Peyer's patch (tissue), 4 donors: ENCODE results near the gene FAM43B. TPM values are rescaled to one million over a fixed set of nuclear protein-coding genes. Genes with fewer than 3 reads are reported as not detected.

Experiments
- DNase-seq, 3 donors: peaks; one replicate each; pipeline ENCODE4 v3.0.0-alpha.2; 2017 to 2019
- H3K27ac ChIP-seq, 4 donors: fragments of 200-600 bp; sonication (generic); one replicate each; pipeline ENCODE4 v1.5.1; 2016 to 2019
- H3K27me3 ChIP-seq, 2 donors: fragments of 200-600 bp; sonication (generic); one replicate each; pipeline ENCODE4 v1.5.1; 2019
- H3K36me3 ChIP-seq, 3 donors: fragments of 200-600 bp; sonication (generic); one replicate each; pipeline ENCODE4 v1.5.1; 2016 to 2019
- H3K4me1 ChIP-seq, 4 donors: fragments of 200-600 bp; sonication (generic); one replicate each; pipeline ENCODE4 v1.5.1; 2016 to 2019
- H3K4me3 ChIP-seq, 4 donors: fragments of 200-600 bp; sonication (generic); 1 replicate in 3 of 4; 2 replicates in 1 of 4; pipeline ENCODE4 v1.5.1; 2016 to 2019; ENCODE audit warnings: mild to moderate bottlenecking in 1 of 4
- H3K9me3 ChIP-seq, 4 donors: fragments of 200-600 bp; sonication (generic); one replicate each; pipeline ENCODE4 v1.5.1; 2016 to 2019; ENCODE audit warnings: mild to moderate bottlenecking in 1 of 4
- POLR2A ChIP-seq, 2 donors: fragments of 450-650 bp; IDR thresholded peaks; one replicate each; pipeline ENCODE4 v1.5.1; 2017; ENCODE audit warnings: antibody characterized with exemption in 2 of 2, mild to moderate bottlenecking in 2 of 2, moderate library complexity in 2 of 2
- total RNA-seq, 4 donors: library from RNA; depleted of rRNA; stranded (reverse); fragments of >200 nt; gene quantifications; one replicate each; pipeline ENCODE4 v1.1.0, GENCODE V29; 2016
- TF ChIP-seq, protein P1 (sequence below), 6 experiments: fragments of 450-650 bp in 4 of 6; fragments of 200-600 bp in 2 of 6; sonication (generic) in 1 of 6; IDR thresholded peaks; one replicate each; pipeline ENCODE4 v1.5.1; 2017 to 2019; ENCODE audit warnings: antibody characterized with exemption in 6 of 6, mild to moderate bottlenecking in 3 of 6, moderate library complexity in 1 of 6

The FAM43B gene
- total RNA-seq, 4 donors from 2014 or later: not detected

DNA sequence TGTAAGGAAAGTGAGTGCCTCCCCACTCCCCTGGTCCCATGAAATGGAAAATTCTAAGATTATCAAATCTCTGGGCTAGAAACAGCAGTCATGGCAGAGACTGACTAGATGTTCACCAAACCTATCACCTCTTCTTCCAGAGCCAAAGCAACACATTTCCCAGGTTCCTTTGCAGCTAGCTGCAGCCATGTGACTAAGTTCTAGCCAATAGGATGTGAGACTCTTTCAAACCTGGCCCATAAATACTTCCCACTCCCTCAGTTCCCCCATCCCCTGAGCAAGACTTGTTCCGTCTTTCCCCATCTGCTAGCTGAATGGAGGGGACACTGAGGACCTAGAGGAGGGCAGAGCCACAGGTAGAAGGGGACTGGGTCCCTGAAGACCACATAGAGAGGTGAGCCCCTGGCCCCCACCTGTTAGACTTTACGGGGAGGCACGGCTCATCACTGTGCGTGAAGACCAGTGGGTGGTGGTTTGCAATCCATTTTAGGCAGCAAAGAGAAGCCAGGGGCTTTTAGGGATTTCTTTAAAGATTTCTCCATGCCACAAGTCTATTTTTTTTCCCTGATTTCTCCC is 17.2 kb downstream of the FAM43B start:
- no peaks in the 10 kb centered on the region for H3K27me3 ChIP-seq
- H3K4me3 ChIP-seq: no peak overlapping the region
- no peak overlapping the region for H3K27ac ChIP-seq
- H3K4me1 ChIP-seq: no peaks in the 10 kb centered on the region
- TF ChIP-seq POLR2A (IDR thresholded peaks at IDR 0.05): no peak
- TF ChIP-seq, protein P1, sequence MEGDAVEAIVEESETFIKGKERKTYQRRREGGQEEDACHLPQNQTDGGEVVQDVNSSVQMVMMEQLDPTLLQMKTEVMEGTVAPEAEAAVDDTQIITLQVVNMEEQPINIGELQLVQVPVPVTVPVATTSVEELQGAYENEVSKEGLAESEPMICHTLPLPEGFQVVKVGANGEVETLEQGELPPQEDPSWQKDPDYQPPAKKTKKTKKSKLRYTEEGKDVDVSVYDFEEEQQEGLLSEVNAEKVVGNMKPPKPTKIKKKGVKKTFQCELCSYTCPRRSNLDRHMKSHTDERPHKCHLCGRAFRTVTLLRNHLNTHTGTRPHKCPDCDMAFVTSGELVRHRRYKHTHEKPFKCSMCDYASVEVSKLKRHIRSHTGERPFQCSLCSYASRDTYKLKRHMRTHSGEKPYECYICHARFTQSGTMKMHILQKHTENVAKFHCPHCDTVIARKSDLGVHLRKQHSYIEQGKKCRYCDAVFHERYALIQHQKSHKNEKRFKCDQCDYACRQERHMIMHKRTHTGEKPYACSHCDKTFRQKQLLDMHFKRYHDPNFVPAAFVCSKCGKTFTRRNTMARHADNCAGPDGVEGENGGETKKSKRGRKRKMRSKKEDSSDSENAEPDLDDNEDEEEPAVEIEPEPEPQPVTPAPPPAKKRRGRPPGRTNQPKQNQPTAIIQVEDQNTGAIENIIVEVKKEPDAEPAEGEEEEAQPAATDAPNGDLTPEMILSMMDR (IDR thresholded peaks at IDR 0.05): no peak
- H3K36me3 ChIP-seq: no peaks in the 10 kb centered on the region
- no peak for DNase-seq
- peaks cover 0 to 8% (median 0%) of the 10 kb centered on the region in 4 donors for H3K9me3 ChIP-seq

DNA sequence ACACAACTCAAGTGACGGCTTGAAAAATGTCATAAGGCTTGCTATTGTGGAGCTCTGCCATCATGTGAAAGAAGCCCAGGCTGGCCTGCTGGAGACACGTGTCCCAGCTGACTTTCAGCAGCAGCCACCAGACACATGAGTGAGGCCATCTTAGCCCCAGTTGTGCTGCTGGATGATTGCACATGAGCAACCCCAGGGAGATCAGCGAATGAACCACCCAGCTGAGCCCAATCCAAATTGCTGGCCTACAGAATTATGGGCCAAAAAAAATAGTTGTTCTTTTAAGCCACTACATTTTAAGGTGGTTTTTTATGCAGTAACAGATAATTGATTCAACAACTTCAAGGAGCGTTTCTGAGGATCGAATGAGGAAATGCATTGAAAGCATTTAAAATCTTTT is 19.1 kb downstream of the FAM43B start:
- TF ChIP-seq, protein P1 (IDR thresholded peaks at IDR 0.05): no peak
- H3K27ac ChIP-seq: no peak overlapping the region
- no peaks in the 10 kb centered on the region for H3K27me3 ChIP-seq
- no peak for DNase-seq
- no peaks in the 10 kb centered on the region for H3K4me1 ChIP-seq
- no peaks in the 10 kb centered on the region for H3K36me3 ChIP-seq
- H3K9me3 ChIP-seq: peaks cover 0 to 8% (median 0%) of the 10 kb centered on the region in 4 donors
- H3K4me3 ChIP-seq: no peak overlapping the region

DNA sequence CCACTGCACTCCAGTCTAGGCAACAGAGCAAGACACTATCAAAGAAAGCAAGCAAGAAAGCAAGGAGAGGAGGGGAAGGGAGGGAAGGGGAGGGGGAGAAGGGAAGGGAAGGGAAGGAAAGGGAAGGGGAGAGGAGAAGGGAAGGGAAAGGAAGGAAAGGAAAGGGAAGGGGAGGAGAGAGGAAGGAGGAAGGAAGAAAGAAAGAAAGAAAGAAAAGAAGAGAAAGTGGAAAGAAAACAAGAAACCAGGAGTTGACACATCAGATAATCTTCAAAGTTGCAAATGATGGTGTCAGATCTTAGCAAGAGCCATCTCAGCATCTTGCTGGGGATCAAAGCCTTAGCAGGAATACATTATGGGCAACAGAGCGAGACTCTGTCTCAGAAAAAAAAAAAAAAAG is 21.6 kb downstream of the FAM43B start:
- Histone ChIP-seq H3K36me3 (no peaks in the 10 kb centered on the region), H3K27ac (no peak overlapping the region), H3K27me3 (no peaks in the 10 kb centered on the region), H3K4me3 (no peak overlapping the region), H3K4me1 (no peaks in the 10 kb centered on the region), H3K9me3 (peaks cover 0 to 8% (median 0%) of the 10 kb centered on the region in 4 donors)
- TF ChIP-seq, protein P1 (IDR thresholded peaks at IDR 0.05): no peak
- no peak for TF ChIP-seq POLR2A (IDR thresholded peaks at IDR 0.05)
- no peak for DNase-seq

DNA sequence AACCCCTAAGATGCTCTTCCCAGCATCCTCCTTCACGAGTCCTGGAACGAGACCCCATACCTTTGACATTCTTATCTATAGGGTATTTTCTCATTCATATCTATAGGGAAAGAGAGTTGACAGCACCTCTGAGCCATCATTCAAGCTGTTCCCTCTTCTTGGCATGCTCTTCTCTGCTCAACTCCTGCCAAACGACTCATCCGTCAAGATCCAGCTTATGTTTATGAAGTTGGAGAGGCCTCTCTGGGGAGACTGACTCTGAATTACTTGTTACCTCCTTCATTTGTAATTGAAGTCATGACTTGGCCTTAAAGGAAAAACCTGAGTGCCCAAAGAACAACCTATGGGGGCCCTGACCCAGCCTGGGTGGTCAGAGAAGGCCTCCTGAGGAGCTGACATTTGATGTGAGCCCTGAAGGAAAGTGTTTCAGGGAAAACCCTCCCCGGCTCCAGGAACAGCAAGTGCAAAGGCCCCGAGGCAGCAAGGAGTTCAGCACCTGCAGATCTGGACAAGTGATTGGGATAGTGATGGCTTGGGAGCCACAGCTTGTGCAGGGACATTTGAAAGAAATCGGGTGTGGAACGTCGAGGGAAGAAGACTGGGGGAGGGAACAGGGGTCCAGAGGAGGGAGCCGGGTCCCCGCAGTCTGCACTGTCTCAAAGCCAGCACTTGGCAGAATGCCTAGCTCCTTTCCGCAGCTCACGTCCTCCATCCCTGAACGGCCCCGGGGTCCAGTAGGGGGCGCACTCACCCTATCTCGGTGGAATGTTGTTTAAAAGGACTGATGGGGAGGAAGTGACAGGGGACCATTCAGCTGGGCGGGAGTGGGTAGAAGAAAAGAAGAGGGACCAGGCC is 22.5 kb downstream of the FAM43B start:
- Histone ChIP-seq H3K36me3 (no peaks in the 10 kb centered on the region), H3K4me1 (no peaks in the 10 kb centered on the region), H3K4me3 (no peak overlapping the region), H3K27me3 (no peaks in the 10 kb centered on the region), H3K27ac (no peak overlapping the region), H3K9me3 (peaks cover 0 to 8% (median 0%) of the 10 kb centered on the region in 4 donors)
- peak; percentile 47 to 90 (median 89) for DNase-seq
- TF ChIP-seq, protein P1 (IDR thresholded peaks at IDR 0.05): peak in 5 of 6 experiments; percentile 7 to 84 (median 77)
- no peak for TF ChIP-seq POLR2A (IDR thresholded peaks at IDR 0.05)

DNA sequence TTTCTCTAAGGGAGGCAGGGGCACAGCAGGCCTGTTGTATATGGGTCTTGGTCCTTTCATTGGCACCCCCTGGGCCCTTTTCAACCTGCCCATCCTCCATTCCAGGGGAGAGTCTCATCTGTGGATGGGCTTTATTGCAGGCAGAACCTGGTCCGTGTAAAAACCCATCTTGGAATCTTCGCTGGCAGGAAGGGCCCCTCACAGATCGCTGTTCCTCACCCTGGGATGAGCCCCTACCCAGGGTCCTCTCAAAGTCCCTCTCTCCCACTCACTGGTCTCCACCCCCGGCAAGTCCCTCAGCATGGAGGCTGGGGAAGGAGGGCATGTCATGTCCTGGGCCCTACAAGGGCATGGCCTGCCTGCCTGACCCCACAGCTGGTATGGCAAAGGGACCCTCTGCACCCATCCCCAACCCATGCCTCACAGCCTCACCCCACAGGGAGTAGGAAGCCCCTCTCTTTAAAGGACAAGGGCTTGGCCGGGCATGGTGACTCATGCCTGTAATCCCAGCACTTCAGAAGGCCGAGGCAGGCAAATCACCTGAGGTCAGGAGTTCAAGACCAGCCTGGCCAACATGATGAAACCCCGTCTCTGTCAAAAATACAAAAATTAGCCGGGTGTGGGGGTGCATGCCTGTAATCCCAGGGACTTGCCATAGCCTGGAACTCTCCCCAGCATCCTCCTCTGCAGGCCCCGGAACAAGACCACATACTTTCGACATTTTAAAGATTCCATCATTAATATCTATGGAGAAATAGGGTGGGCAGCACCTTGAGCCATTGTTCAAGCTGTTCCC is 23.4 kb downstream of the FAM43B start:
- no peak overlapping the region for H3K27ac ChIP-seq
- no peaks in the 10 kb centered on the region for H3K27me3 ChIP-seq
- no peaks in the 10 kb centered on the region for H3K4me1 ChIP-seq
- TF ChIP-seq, protein P1 (IDR thresholded peaks at IDR 0.05): no peak
- TF ChIP-seq POLR2A (IDR thresholded peaks at IDR 0.05): no peak
- H3K9me3 ChIP-seq: peaks cover 0 to 5% (median 0%) of the 10 kb centered on the region in 4 donors
- H3K36me3 ChIP-seq: no peaks in the 10 kb centered on the region
- no peak overlapping the region for H3K4me3 ChIP-seq
- no peak for DNase-seq
